Smooth muscle cell (in vitro differentiated cells): ENCODE results near the gene NTRK1. TPM values are rescaled to one million over a fixed set of nuclear protein-coding genes. Genes with fewer than 3 reads are reported as not detected.

Experiments used
- DNase-seq: peaks from one replicate; lab custom pipeline; 2025; ENCODE audit not compliant: unreplicated experiment; lab: John Stamatoyannopoulos, UW
- H2AFZ ChIP-seq: fragments of 200-600 bp; sonication (generic); 2 replicates; pipeline ENCODE4 v1.6.0; 2016; ENCODE audit warnings: antibody characterized with exemption, low read depth, mild to moderate bottlenecking
- H3F3A ChIP-seq: fragments of 200-600 bp; sonication (generic); 2 replicates; pipeline ENCODE4 v1.6.0; 2017; ENCODE audit warnings: antibody characterized with exemption, low read depth
- H3K27ac ChIP-seq: fragments of 200-600 bp; sonication (generic); 2 replicates; pipeline ENCODE4 v1.5.1; 2016; ENCODE audit warnings: low read depth, mild to moderate bottlenecking
- H3K27me3 ChIP-seq: fragments of 200-600 bp; sonication (generic); 2 replicates; pipeline ENCODE4 v1.6.1; 2016; ENCODE audit warnings: low read depth, mild to moderate bottlenecking
- H3K36me3 ChIP-seq: fragments of 200-600 bp; sonication (generic); 2 replicates; pipeline ENCODE4 v1.5.1; 2016; ENCODE audit warnings: low read depth
- H3K4me1 ChIP-seq: fragments of 200-600 bp; sonication (generic); 2 replicates; pipeline ENCODE4 v1.5.1; 2016; ENCODE audit warnings: low read depth
- H3K4me2 ChIP-seq: fragments of 200-600 bp; sonication (generic); 2 replicates; pipeline ENCODE4 v1.6.0; 2016; ENCODE audit warnings: mild to moderate bottlenecking
- H3K4me3 ChIP-seq: fragments of 200-600 bp; sonication (generic); 2 replicates; pipeline ENCODE4 v1.5.1; 2016; ENCODE audit warnings: mild to moderate bottlenecking
- H3K79me2 ChIP-seq: fragments of 200-600 bp; sonication (generic); 2 replicates; pipeline ENCODE4 v1.6.0; 2016; ENCODE audit warnings: low read depth, mild to moderate bottlenecking
- H3K9ac ChIP-seq: fragments of 200-600 bp; sonication (generic); 2 replicates; pipeline ENCODE4 v1.6.0; 2016; ENCODE audit warnings: low read depth
- H3K9me3 ChIP-seq: fragments of 200-600 bp; sonication (generic); replicated peaks from 2 replicates; pipeline ENCODE4 v1.5.1; 2016; ENCODE audit warnings: low read depth
- H4K20me1 ChIP-seq: fragments of 200-600 bp; sonication (generic); 2 replicates; pipeline ENCODE4 v1.6.0; 2016; ENCODE audit warnings: low read depth
- WGBS: methylation state at CpG from one replicate; pipeline ENCODE4 v1.1.7; 2016; ENCODE audit warnings: low lambda C conversion rate; 5-methylcytosine and 5-hydroxymethylcytosine counted together
- polyA plus RNA-seq: library from polyadenylated mRNA; unstranded; fragments of >200 nt; fragmentation: Nextera tagmentation; extraction: Ambion mirVana; gene quantifications from 2 replicates; pipeline ENCODE4 v1.2.1, GENCODE V29; 2016
- total RNA-seq: library from RNA; depleted of rRNA; stranded (reverse); fragments of >200 nt; gene quantifications from 2 replicates; pipeline ENCODE4 v1.2.3, GENCODE V29; 2014
- TF ChIP-seq, protein P1 (sequence below): fragments of 200-600 bp; sonication (generic); IDR thresholded peaks from 2 replicates; pipeline ENCODE4 v1.5.1; 2017; ENCODE audit warnings: borderline replicate concordance, mild to moderate bottlenecking, antibody characterized with exemption; ENCODE audit not compliant: insufficient read depth, poor library complexity, severe bottlenecking

The NTRK1 gene
- total and polyA plus RNA-seq, 2 experiments from 2014 or later, result 0.85 to 3.6 TPM

DNA sequence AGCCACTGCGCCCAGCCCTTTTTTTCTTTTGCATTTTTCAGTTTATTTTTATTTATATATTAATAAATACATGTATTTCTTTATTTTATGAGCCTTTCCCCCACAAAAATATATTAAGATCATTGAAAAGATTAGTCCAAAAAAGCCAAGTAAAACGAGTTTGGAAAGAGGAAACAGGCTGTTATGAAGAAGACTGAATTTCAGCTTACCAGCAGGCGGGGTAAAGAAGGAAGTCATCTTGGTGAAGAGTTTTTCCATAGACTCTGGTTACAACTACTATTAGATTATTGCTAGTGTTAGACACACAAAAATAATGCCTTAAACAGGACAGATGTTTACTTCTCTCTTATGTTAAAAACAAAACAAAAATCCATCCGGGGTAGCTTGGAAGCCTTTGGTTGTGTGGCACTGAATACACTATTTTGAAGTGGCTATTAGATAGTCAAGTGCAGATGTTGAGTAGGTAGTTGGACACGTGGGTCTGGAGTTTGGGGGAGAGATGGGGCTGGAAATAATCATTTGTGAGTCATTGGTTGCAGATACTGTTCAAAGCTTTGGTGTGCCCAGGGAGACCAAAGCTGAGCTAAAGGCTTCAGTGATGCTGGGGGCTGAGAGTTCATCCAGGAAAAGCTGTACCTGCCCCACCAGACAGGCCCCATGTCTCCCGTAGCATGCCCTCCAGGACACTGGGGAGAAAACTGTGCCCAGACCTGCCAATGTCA, 51.1 kb downstream of the NTRK1 start:
- H3K9ac ChIP-seq, result no peak overlapping the region
- WGBS, result 69% methylated on average over 6 of the region's 6 CpGs

DNA sequence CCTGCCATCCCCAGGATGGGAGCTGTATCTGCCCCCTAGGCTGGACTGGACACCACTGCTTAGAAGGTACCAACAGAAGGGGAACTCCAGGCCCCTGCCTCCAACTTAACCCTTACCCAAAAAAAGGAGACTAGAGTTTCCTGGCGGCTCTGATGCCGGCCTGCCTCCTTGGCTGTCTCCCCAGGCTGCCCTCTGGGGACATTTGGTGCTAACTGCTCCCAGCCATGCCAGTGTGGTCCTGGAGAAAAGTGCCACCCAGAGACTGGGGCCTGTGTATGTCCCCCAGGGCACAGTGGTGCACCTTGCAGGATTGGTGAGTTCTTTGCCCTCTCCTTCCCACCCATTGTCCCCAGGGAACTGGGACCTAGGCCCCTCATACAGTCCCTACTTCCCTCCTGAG, 51.6 kb downstream of the NTRK1 start:
- Histone ChIP-seq H3K36me3 (no peaks in the 10 kb centered on the region), H2AFZ (no peak overlapping the region), H3F3A (peaks cover 6% of the 10 kb centered on the region), H3K4me3 (no peak overlapping the region), H3K27me3 (no peaks in the 10 kb centered on the region), H3K27ac (no peak overlapping the region), H3K79me2 (no peaks in the 10 kb centered on the region), H3K9me3 (no peaks in the 10 kb centered on the region), H3K4me2 (no peak overlapping the region), H4K20me1 (no peaks in the 10 kb centered on the region), H3K9ac (no peak overlapping the region), H3K4me1 (peaks cover 3% of the 10 kb centered on the region)
- DNase-seq, result no peak
- 89% methylated on average over 2 of the region's 2 CpGs for WGBS
- TF ChIP-seq, protein P1, sequence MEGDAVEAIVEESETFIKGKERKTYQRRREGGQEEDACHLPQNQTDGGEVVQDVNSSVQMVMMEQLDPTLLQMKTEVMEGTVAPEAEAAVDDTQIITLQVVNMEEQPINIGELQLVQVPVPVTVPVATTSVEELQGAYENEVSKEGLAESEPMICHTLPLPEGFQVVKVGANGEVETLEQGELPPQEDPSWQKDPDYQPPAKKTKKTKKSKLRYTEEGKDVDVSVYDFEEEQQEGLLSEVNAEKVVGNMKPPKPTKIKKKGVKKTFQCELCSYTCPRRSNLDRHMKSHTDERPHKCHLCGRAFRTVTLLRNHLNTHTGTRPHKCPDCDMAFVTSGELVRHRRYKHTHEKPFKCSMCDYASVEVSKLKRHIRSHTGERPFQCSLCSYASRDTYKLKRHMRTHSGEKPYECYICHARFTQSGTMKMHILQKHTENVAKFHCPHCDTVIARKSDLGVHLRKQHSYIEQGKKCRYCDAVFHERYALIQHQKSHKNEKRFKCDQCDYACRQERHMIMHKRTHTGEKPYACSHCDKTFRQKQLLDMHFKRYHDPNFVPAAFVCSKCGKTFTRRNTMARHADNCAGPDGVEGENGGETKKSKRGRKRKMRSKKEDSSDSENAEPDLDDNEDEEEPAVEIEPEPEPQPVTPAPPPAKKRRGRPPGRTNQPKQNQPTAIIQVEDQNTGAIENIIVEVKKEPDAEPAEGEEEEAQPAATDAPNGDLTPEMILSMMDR, result no peak

More for the DNA sequence above, 51.1 kb downstream of the NTRK1 start:
- no peak for DNase-seq
- H3F3A ChIP-seq, result peaks cover 6% of the 10 kb centered on the region
- H4K20me1 ChIP-seq, result no peaks in the 10 kb centered on the region
- no peak overlapping the region for H2AFZ ChIP-seq
- TF ChIP-seq, protein P1, result no peak
- H3K9me3 ChIP-seq, result no peaks in the 10 kb centered on the region
- no peaks in the 10 kb centered on the region for H3K36me3 ChIP-seq
- no peaks in the 10 kb centered on the region for H3K27me3 ChIP-seq
- H3K27ac ChIP-seq, result no peak overlapping the region
- H3K4me3 ChIP-seq, result no peak overlapping the region
- peaks cover 3% of the 10 kb centered on the region for H3K4me1 ChIP-seq
- H3K79me2 ChIP-seq, result no peaks in the 10 kb centered on the region
- no peak overlapping the region for H3K4me2 ChIP-seq

DNA sequence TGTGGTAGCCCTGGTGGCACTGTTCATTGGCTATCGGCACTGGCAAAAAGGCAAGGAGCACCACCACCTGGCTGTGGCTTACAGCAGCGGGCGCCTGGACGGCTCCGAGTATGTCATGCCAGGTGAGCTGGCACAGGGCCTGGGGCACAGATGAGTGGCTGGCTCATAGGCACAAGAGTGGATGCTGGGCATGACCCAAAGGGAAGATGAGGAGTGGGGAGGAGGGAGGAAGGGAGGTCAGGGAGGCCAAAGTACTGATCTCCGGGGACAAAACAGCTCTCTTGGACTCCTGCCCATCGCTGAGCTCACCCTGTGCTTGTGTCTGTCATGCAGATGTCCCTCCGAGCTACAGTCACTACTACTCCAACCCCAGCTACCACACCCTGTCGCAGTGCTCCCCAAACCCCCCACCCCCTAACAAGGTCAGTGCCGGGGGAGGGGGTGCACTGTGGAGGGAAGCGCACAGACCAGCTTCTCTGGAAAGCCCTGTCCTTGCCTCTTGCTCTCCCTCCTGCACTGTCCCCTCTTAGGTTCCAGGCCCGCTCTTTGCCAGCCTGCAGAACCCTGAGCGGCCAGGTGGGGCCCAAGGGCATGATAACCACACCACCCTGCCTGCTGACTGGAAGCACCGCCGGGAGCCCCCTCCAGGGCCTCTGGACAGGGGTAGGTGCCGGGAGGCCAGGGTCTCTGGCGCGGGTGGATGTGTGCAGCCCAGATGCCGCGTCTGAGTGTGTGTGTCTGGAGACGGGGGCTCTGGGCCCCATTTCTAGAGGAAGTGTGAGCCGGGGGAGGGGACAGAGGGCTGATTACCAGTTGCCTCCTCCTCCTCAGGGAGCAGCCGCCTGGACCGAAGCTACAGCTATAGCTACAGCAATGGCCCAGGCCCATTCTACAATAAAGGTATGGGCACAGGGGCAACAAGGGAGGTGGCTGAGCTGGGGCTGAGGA, 52.5 kb downstream of the NTRK1 start:
- H3K9ac ChIP-seq, result no peak overlapping the region
- no peak overlapping the region for H3K4me3 ChIP-seq
- 60% methylated on average over 23 of the region's 24 CpGs for WGBS
- H3K4me1 ChIP-seq, result peaks cover 3% of the 10 kb centered on the region
- H3K4me2 ChIP-seq, result peak overlapping the region; percentile 77
- H3K9me3 ChIP-seq, result no peaks in the 10 kb centered on the region
- no peak overlapping the region for H2AFZ ChIP-seq
- DNase-seq, result no peak
- H4K20me1 ChIP-seq, result no peaks in the 10 kb centered on the region
- no peak overlapping the region for H3K27ac ChIP-seq
- no peaks in the 10 kb centered on the region for H3K27me3 ChIP-seq
- no peaks in the 10 kb centered on the region for H3K36me3 ChIP-seq
- H3K79me2 ChIP-seq, result no peaks in the 10 kb centered on the region
- peaks cover 6% of the 10 kb centered on the region for H3F3A ChIP-seq
- TF ChIP-seq, protein P1, result no peak
